DOHH2 (cell line): ENCODE data around the gene KMT5C.

Source experiments
- H3F3A ChIP-seq: fragments of 200-600 bp; sonication (generic), shearing (Covaris generic); 2 replicates; pipeline ENCODE4 v1.6.0; 2016; ENCODE audit warnings: antibody characterized with exemption, mild to moderate bottlenecking; ENCODE audit not compliant: control insufficient read depth, insufficient read depth
- H3K27ac ChIP-seq: fragments of 200-600 bp; sonication (generic); 2 replicates; pipeline ENCODE4 v1.5.1; 2014; ENCODE audit warnings: low read depth, mild to moderate bottlenecking, low read length, moderate library complexity
- H3K27me3 ChIP-seq: fragments of 200-600 bp; sonication (generic); 2 replicates; pipeline ENCODE4 v1.6.1; 2014; ENCODE audit warnings: mild to moderate bottlenecking, low read length, mixed read lengths; ENCODE audit not compliant: control insufficient read depth
- H3K36me3 ChIP-seq: fragments of 200-600 bp; sonication (generic); 2 replicates; pipeline ENCODE4 v1.6.1; 2014; ENCODE audit warnings: mild to moderate bottlenecking, low read length, moderate library complexity, mixed read lengths; ENCODE audit not compliant: control insufficient read depth
- H3K4me1 ChIP-seq: fragments of 200-600 bp; sonication (generic); 2 replicates; pipeline ENCODE4 v1.6.1; 2014; ENCODE audit warnings: mild to moderate bottlenecking, low read length, mixed read lengths; ENCODE audit not compliant: control insufficient read depth
- H3K4me2 ChIP-seq: fragments of 200-600 bp; sonication (generic); 2 replicates; pipeline ENCODE4 v1.6.0; 2014; ENCODE audit warnings: mild to moderate bottlenecking, low read length, moderate library complexity
- H3K4me3 ChIP-seq: fragments of 200-600 bp; sonication (generic); 2 replicates; pipeline ENCODE4 v1.5.1; 2014; ENCODE audit warnings: mild to moderate bottlenecking, low read length, mixed read lengths
- H3K79me2 ChIP-seq: fragments of 200-600 bp; sonication (generic); 2 replicates; pipeline ENCODE4 v1.6.1; 2014; ENCODE audit warnings: mild to moderate bottlenecking, low read length, mixed read lengths; ENCODE audit not compliant: control insufficient read depth
- H3K9me2 ChIP-seq: fragments of 200-600 bp; sonication (generic); replicated peaks from 2 replicates; pipeline ENCODE4 v1.6.1; 2014; ENCODE audit warnings: mild to moderate bottlenecking, low read length, mixed read lengths; ENCODE audit not compliant: control insufficient read depth
- H3K9me3 ChIP-seq: fragments of 200-600 bp; sonication (generic); 2 replicates; pipeline ENCODE4 v1.6.1; 2014; ENCODE audit warnings: antibody characterized with exemption, low read length, mixed read lengths; ENCODE audit not compliant: control insufficient read depth, insufficient read depth
- H4K20me1 ChIP-seq: fragments of 200-600 bp; sonication (generic); 2 replicates; pipeline ENCODE4 v1.6.0; 2014; ENCODE audit warnings: low read depth, mild to moderate bottlenecking, antibody characterized with exemption, low read length, moderate library complexity; ENCODE audit not compliant: control insufficient read depth, insufficient read depth
- CTCF ChIP-seq: fragments of 200-600 bp; sonication (generic); IDR thresholded peaks from one replicate; pipeline ENCODE4 v1.5.1; 2014; ENCODE audit warnings: antibody characterized with exemption, mild to moderate bottlenecking, low read depth, low read length; ENCODE audit not compliant: poor library complexity, severe bottlenecking
- EZH2phosphoT487 ChIP-seq: fragments of 200-600 bp; sonication (generic); IDR thresholded peaks from 2 replicates; pipeline ENCODE4 v1.6.1; 2017; ENCODE audit warnings: borderline replicate concordance, mild to moderate bottlenecking, antibody characterized with exemption, low read length, moderate library complexity, mixed read lengths

The KMT5C gene

DNA sequence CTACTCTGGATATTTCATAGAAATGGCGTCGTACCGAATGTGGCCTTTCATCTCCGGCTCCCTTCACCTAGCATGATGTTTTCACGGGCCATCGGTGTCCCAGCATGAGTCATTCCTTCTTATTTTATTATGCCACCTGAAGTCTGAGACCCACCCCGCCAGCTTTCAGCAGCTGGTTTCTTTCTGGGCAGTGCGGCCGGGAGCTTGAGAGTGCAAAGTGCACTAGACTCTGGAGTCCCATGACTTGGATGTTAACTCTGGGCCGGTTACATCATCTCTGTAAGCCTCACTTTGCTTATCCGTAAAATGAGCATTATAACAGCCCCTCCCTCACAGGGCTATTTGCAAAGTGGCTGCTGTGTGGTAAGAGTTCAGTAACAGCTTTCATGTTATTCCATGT lies 5.8 kb upstream of the KMT5C start:
- peaks cover 21% of the 10 kb centered on the region for H3K27me3 ChIP-seq
- H3F3A ChIP-seq = no peaks in the 10 kb centered on the region
- no peaks in the 10 kb centered on the region for H3K9me2 ChIP-seq
- H4K20me1 ChIP-seq = no peaks in the 10 kb centered on the region
- peaks cover 9% of the 10 kb centered on the region for H3K4me1 ChIP-seq
- H3K4me2 ChIP-seq = no peak overlapping the region
- no peak overlapping the region for H3K27ac ChIP-seq
- H3K4me3 ChIP-seq = no peak overlapping the region
- H3K9me3 ChIP-seq = no peaks in the 10 kb centered on the region
- no peaks in the 10 kb centered on the region for H3K36me3 ChIP-seq
- TF ChIP-seq CTCF (no peak), EZH2phosphoT487 (no peak)
- H3K79me2 ChIP-seq = no peaks in the 10 kb centered on the region

DNA sequence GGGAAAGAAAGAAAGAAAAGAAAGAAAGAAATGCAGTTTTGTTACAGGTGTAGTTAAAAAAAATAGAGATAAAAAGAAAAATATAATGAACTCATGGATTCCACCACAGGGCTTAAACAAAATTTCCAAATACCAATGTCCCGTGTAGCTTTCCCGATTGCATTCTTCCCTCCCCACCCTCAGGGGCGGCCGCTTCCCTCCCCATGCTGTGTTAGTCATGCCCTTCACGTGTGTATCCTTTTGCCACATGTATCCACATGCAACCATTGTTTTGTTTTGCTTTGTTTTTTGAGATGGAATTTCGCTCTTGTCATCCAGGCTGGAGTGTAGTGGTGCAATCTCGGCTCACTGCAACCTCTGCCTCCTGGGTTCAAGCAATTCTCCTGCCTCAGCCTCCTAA lies 3.6 kb upstream of the KMT5C start:
- peaks cover 17% of the 10 kb centered on the region for H3K4me1 ChIP-seq
- peaks cover 11% of the 10 kb centered on the region for H3K79me2 ChIP-seq
- TF ChIP-seq CTCF = no peak
- no peak for TF ChIP-seq EZH2phosphoT487
- no peaks in the 10 kb centered on the region for H3K9me3 ChIP-seq
- H3K4me3 ChIP-seq = no peak overlapping the region
- H3K27ac ChIP-seq = no peak overlapping the region
- no peaks in the 10 kb centered on the region for H3K36me3 ChIP-seq
- no peaks in the 10 kb centered on the region for H3K9me2 ChIP-seq
- H3K4me2 ChIP-seq = no peak overlapping the region
- no peaks in the 10 kb centered on the region for H3F3A ChIP-seq
- peaks cover 21% of the 10 kb centered on the region for H3K27me3 ChIP-seq
- H4K20me1 ChIP-seq = no peaks in the 10 kb centered on the region

DNA sequence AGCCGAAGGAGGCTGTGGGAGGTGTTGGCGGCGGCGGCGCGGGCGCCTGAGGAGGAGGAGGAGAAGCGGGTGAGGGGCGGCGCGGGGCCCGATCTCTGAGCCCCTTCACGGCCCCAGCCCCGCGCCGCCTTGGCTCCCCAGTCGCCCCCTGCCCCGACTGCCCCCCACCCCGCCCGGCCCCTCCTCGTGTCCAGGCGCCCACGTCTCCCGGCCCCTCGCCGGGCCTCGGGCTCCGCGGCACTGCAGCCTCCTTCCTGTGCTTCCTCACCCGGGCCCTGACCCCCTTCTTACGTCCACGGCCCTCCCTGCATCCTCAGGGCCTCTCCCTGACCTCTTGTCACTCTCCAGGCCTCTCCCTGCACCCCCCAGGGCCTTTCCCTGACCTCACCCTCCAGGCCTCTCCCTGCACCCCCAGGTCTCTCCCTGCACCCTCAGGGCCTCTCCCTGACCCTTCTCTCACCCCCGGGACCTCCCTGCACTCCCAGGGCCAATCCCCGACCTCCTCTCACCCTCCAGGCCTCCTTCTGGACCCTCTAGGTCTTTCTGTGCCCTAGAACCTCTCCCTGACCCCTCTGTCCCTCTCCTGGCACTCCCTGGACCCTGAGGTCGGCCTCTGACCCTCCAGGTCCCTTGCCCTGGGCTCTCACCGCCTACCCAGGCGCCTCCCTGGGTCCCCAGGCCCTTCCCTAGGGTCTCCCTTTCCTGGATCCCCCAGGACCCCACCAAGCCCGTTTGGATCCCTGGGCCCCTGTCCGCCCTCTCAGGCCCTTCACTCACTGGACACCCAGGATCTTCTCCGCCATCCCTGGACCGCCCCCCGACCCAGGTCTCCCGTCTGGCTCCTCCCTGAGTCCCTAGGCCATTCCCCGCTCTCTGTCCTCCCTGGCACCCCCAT lies 460 bp downstream of the KMT5C start:
- Histone ChIP-seq H3K4me2 (peak overlapping the region; percentile 92), H3K27ac (peak overlapping the region; percentile 64), H3K9me2 (no peaks in the 10 kb centered on the region), H3K4me1 (peaks cover 23% of the 10 kb centered on the region), H3K9me3 (no peaks in the 10 kb centered on the region), H3K4me3 (peak overlapping the region; percentile 99), H3K36me3 (peaks cover 16% of the 10 kb centered on the region), H3K79me2 (peaks cover 18% of the 10 kb centered on the region), H3F3A (no peaks in the 10 kb centered on the region), H3K27me3 (peaks cover 7% of the 10 kb centered on the region), H4K20me1 (0 out of 2 replicates have a peak, but pooled peaks cover 3% of the 10 kb centered on the region)
- TF ChIP-seq EZH2phosphoT487 (no peak), CTCF (no peak)
